Mesenchymal stem cell (in vitro differentiated cells and primary cell): ENCODE results near the gene NUDT8.

Experiments
- DNase-seq: peaks from one replicate; pipeline ENCODE4 v3.0.0-alpha.2; 2013
- H2AFZ ChIP-seq: one replicate; pipeline ENCODE4 v1.6.1; 2013; ENCODE audit warnings: low read depth, mild to moderate bottlenecking, control low read depth, inconsistent platforms, low read length, moderate library complexity
- H2AK5ac ChIP-seq: 2 replicates; pipeline ENCODE4 v1.6.1; 2013; ENCODE audit warnings: low read length, moderate library complexity, mild to moderate bottlenecking, inconsistent platforms; ENCODE audit not compliant: severe bottlenecking
- H2BK120ac ChIP-seq: one replicate; pipeline ENCODE4 v1.6.1; 2013; ENCODE audit warnings: low read depth, mild to moderate bottlenecking, inconsistent platforms, low read length, moderate library complexity
- H2BK12ac ChIP-seq, 2 experiments: one replicate each; pipeline ENCODE4 v1.6.1; 2013; ENCODE audit warnings: inconsistent platforms in 2 of 2, low read length in 2 of 2, mild to moderate bottlenecking in 2 of 2, moderate library complexity in 2 of 2, control low read depth in 1 of 2
- H2BK15ac ChIP-seq: one replicate; pipeline ENCODE4 v1.6.1; 2013; ENCODE audit warnings: mild to moderate bottlenecking, low read depth, inconsistent platforms; ENCODE audit not compliant: poor library complexity, severe bottlenecking
- H2BK5ac ChIP-seq: 2 replicates; pipeline ENCODE4 v1.6.1; 2013; ENCODE audit warnings: low read depth, mild to moderate bottlenecking, low read length, control low read depth, inconsistent platforms; ENCODE audit not compliant: poor library complexity, severe bottlenecking
- H3K14ac ChIP-seq, 2 experiments: one replicate each; pipeline ENCODE4 v1.6.1; 2013; ENCODE audit warnings: inconsistent platforms in 2 of 2, low read length in 2 of 2, control low read depth in 1 of 2, mild to moderate bottlenecking in 1 of 2, moderate library complexity in 1 of 2
- H3K18ac ChIP-seq, 2 experiments: one replicate each; pipeline ENCODE4 v1.6.1; 2013; ENCODE audit warnings: inconsistent platforms in 2 of 2, low read length in 2 of 2, control low read depth in 1 of 2, low read depth in 1 of 2, mild to moderate bottlenecking in 1 of 2
- H3K23ac ChIP-seq, 2 experiments: one replicate each; pipeline ENCODE4 v1.6.1; 2013; ENCODE audit warnings: inconsistent platforms in 2 of 2, low read length in 2 of 2, mild to moderate bottlenecking in 2 of 2, moderate library complexity in 2 of 2, control low read depth in 1 of 2
- H3K27ac ChIP-seq: 2 replicates; pipeline ENCODE4 v1.5.1; 2013; ENCODE audit warnings: mild to moderate bottlenecking, moderate library complexity, low read length, control low read depth, inconsistent platforms; ENCODE audit not compliant: poor library complexity, severe bottlenecking
- H3K27me3 ChIP-seq, 2 experiments: 2 replicates each; pipeline versions ENCODE4 v1.6.1 to v1.7.0; 2013; ENCODE audit warnings: low read length in 2 of 2, mild to moderate bottlenecking in 2 of 2, moderate library complexity in 2 of 2, control low read depth in 1 of 2, inconsistent platforms in 1 of 2; ENCODE audit not compliant: control insufficient read depth in 1 of 2, insufficient read depth in 1 of 2
- H3K36me3 ChIP-seq, 2 experiments: 2 replicates each; pipeline versions ENCODE4 v1.6.1 to v1.7.0; 2013; ENCODE audit warnings: low read length in 2 of 2, control low read depth in 1 of 2, inconsistent platforms in 1 of 2, low read depth in 1 of 2, mild to moderate bottlenecking in 1 of 2; ENCODE audit not compliant: insufficient read depth in 2 of 2, control insufficient read depth in 1 of 2
- H3K4ac ChIP-seq, 2 experiments: one replicate each; pipeline ENCODE4 v1.6.1; 2013; ENCODE audit warnings: inconsistent platforms in 2 of 2, low read length in 2 of 2, mild to moderate bottlenecking in 2 of 2, moderate library complexity in 2 of 2, control low read depth in 1 of 2, low read depth in 1 of 2
- H3K4me1 ChIP-seq: 2 replicates; pipeline ENCODE4 v1.6.1; 2013; ENCODE audit warnings: low read depth, low read length, control low read depth; ENCODE audit not compliant: control insufficient read depth, insufficient read depth
- H3K4me2 ChIP-seq: 2 replicates; pipeline ENCODE4 v1.6.1; 2013; ENCODE audit warnings: low read length, mild to moderate bottlenecking, inconsistent platforms; ENCODE audit not compliant: poor library complexity, severe bottlenecking
- H3K4me3 ChIP-seq, 2 experiments: 2 replicates each; pipeline versions ENCODE4 v1.5.1 to v1.7.0; 2013; ENCODE audit warnings: low read length in 2 of 2, mild to moderate bottlenecking in 2 of 2, control low read depth in 1 of 2, low read depth in 1 of 2; ENCODE audit not compliant: insufficient read depth in 1 of 2
- H3K79me1 ChIP-seq: replicated peaks from 2 replicates; pipeline ENCODE4 v1.6.1; 2013; ENCODE audit warnings: mild to moderate bottlenecking, control low read depth, low read length, inconsistent platforms; ENCODE audit not compliant: poor library complexity, severe bottlenecking
- H3K9ac ChIP-seq: 2 replicates; pipeline ENCODE4 v1.7.0; 2013; ENCODE audit warnings: mild to moderate bottlenecking, low read length, moderate library complexity
- H3K9me3 ChIP-seq: 2 replicates; pipeline ENCODE4 v1.7.0; 2013; ENCODE audit warnings: mild to moderate bottlenecking, low read length; ENCODE audit not compliant: control insufficient read depth
- H4K8ac ChIP-seq: one replicate; pipeline ENCODE4 v1.6.1; 2013; ENCODE audit warnings: inconsistent platforms, mild to moderate bottlenecking, low read length, moderate library complexity
- H4K91ac ChIP-seq: one replicate; pipeline ENCODE4 v1.6.1; 2013; ENCODE audit warnings: mild to moderate bottlenecking, low read length, inconsistent platforms
- WGBS: methylation state at CpG from one replicate; pipeline ENCODE4 v1.1.7; 2013; ENCODE audit warnings: mixed read lengths; 5-methylcytosine and 5-hydroxymethylcytosine counted together

Gene NUDT8

DNA sequence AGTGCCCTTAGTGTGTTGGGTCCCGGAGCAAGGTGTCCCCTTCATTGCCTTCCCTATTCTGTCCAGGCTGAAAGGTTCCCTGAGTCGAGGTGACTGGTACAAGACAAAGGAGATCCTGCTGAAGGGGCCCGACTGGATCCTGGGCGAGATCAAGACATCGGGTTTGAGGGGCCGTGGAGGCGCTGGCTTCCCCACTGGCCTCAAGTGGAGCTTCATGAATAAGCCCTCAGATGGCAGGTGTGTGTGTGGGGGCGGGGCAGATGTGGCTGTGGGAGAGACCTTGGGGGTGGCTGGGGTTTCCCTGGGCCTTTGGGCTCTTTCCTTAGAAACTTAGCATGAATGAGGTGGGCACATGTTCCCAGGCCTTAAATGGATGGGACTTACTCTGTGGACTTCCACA is 21.3 kb downstream of the NUDT8 start:
- H3K4ac ChIP-seq: no peak overlapping the region
- H2BK120ac ChIP-seq: no peak overlapping the region
- H3K36me3 ChIP-seq: peaks cover 46 to 47% of the 10 kb centered on the region in 2 experiments
- H3K4me3 ChIP-seq: no peak overlapping the region
- H3K14ac ChIP-seq: no peak overlapping the region
- no peak overlapping the region for H2BK12ac ChIP-seq
- H3K9ac ChIP-seq: peak overlapping the region; percentile 98
- no peak overlapping the region for H3K18ac ChIP-seq
- 97% methylated on average over 8 of the region's 8 CpGs for WGBS
- no peak overlapping the region for H2BK15ac ChIP-seq
- H2BK5ac ChIP-seq: no peak overlapping the region
- no peak overlapping the region for H2AFZ ChIP-seq
- no peak for DNase-seq
- no peak overlapping the region for H2AK5ac ChIP-seq
- H3K4me2 ChIP-seq: no peak overlapping the region
- no peaks in the 10 kb centered on the region for H3K9me3 ChIP-seq
- no peak overlapping the region for H3K27ac ChIP-seq
- H3K23ac ChIP-seq: no peak overlapping the region
- peaks cover 11% of the 10 kb centered on the region for H3K4me1 ChIP-seq
- no peak overlapping the region for H4K91ac ChIP-seq
- H4K8ac ChIP-seq: no peak overlapping the region
- H3K27me3 ChIP-seq: no peaks in the 10 kb centered on the region
- H3K79me1 ChIP-seq: peaks cover 35% of the 10 kb centered on the region

- Histone ChIP-seq H3K27me3 (peaks cover 0 to 3% of the 10 kb centered on the region in 2 experiments), H3K14ac (no peak overlapping the region), H3K36me3 (peaks cover 36 to 40% of the 10 kb centered on the region in 2 experiments), H2AK5ac (no peak overlapping the region), H2BK120ac (no peak overlapping the region), H3K18ac (no peak overlapping the region), H4K8ac (peak overlapping the region; percentile 74), H3K27ac (no peak overlapping the region), H2BK15ac (no peak overlapping the region), H2BK12ac (no peak overlapping the region), H3K4ac (no peak overlapping the region), H3K9ac (peak overlapping the region; percentile 98), H3K23ac (no peak overlapping the region), H3K9me3 (peaks cover 3% of the 10 kb centered on the region), H3K4me3 (peak overlapping the region; percentile 98), H3K4me1 (peaks cover 11% of the 10 kb centered on the region), H2BK5ac (no peak overlapping the region), H3K79me1 (peaks cover 35% of the 10 kb centered on the region), H3K4me2 (peak overlapping the region; percentile 48), H2AFZ (no peak overlapping the region), H4K91ac (no peak overlapping the region)
- no peak for DNase-seq
- 79% methylated on average over 8 of the region's 9 CpGs for WGBS
Observed at GRCh38 chr11:67607507-67607906, 22.2 kb downstream of the NUDT8 start.

- Histone ChIP-seq H3K36me3 (peaks cover 28 to 32% of the 10 kb centered on the region in 2 experiments), H3K4me3 (peak within 1 kb of the TSS; percentile 98), H3K9me3 (peaks cover 3% of the 10 kb centered on the region), H3K4ac (peak within 1 kb of the TSS; percentile 85 to 91), H2BK12ac (no peak within 1 kb of the TSS), H3K9ac (peak within 1 kb of the TSS; percentile 98), H3K79me1 (peaks cover 34% of the 10 kb centered on the region), H3K27me3 (peaks cover 0 to 3% of the 10 kb centered on the region in 2 experiments), H4K91ac (peak within 1 kb of the TSS; percentile 95), H3K4me2 (peak within 1 kb of the TSS; percentile 87), H3K23ac (no peak within 1 kb of the TSS), H2BK120ac (no peak within 1 kb of the TSS), H3K18ac (peak within 1 kb of the TSS; percentile 34 to 97), H2AK5ac (no peak within 1 kb of the TSS), H4K8ac (peak within 1 kb of the TSS; percentile 74), H2AFZ (peak within 1 kb of the TSS; percentile 97), H3K14ac (peak within 1 kb of the TSS in 1 of 2 experiments; percentile 98), H3K4me1 (peaks cover 11% of the 10 kb centered on the region), H3K27ac (no peak within 1 kb of the TSS), H2BK15ac (no peak within 1 kb of the TSS), H2BK5ac (no peak within 1 kb of the TSS)
- 4% methylated on average over 68 of the region's 69 CpGs for WGBS
- DNase-seq: peak; percentile 92
Observed at GRCh38 chr11:67606492-67607295, 23.0 kb downstream of the NUDT8 start, which contains the start of gene NDUFV1. NDUFV1 (plus strand) TSS chr11:67606936; CDS start chr11:67607005, 69 bp downstream.

DNA sequence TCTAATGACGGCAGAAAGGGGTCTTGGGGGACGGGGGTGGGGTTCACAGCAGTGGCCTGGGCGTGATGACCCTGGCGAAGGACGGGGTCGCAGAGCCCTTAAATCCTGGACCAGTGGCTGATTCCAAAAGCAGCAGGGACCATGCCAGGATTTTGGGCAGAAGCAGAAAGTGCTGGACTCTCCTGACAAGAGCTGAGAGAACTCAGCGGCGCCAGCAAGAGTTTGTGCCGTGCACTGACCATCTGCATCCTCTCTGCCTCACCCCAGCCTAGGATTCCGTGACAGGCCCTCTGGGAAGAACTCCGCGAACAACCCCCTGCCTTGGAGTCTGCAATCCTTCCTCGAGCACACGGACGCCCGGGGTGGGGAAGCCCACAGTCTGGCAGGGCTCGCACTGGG is 23.6 kb downstream of the NUDT8 start:
- peak overlapping the region; percentile 97 for H2AFZ ChIP-seq
- H3K4me3 ChIP-seq: peak overlapping the region; percentile 56 to 98
- no peak overlapping the region for H4K91ac ChIP-seq
- peak overlapping the region in 1 of 2 experiments; percentile 19 for H3K4ac ChIP-seq
- no peak overlapping the region for H2AK5ac ChIP-seq
- no peak overlapping the region for H2BK12ac ChIP-seq
- H3K36me3 ChIP-seq: peaks cover 22 to 28% of the 10 kb centered on the region in 2 experiments
- H2BK120ac ChIP-seq: no peak overlapping the region
- H3K79me1 ChIP-seq: peaks cover 29% of the 10 kb centered on the region
- 63% methylated on average over 17 of the region's 17 CpGs for WGBS
- no peak overlapping the region for H2BK15ac ChIP-seq
- H4K8ac ChIP-seq: peak overlapping the region; percentile 29
- no peak overlapping the region for H3K23ac ChIP-seq
- H3K27me3 ChIP-seq: peaks cover 2 to 3% of the 10 kb centered on the region in 2 experiments
- H3K4me2 ChIP-seq: peak overlapping the region; percentile 87
- no peak overlapping the region for H3K27ac ChIP-seq
- H2BK5ac ChIP-seq: no peak overlapping the region
- no peak for DNase-seq
- H3K9ac ChIP-seq: peak overlapping the region; percentile 98
- peak overlapping the region in 1 of 2 experiments; percentile 1 for H3K18ac ChIP-seq
- peaks cover 11% of the 10 kb centered on the region for H3K4me1 ChIP-seq
- H3K9me3 ChIP-seq: peaks cover 3% of the 10 kb centered on the region
- no peak overlapping the region for H3K14ac ChIP-seq
